GM18867 (cell line): Measurements from ENCODE around the gene PSAPL1.
"Not testable (repeated sequence)": the region's sequence is repeated elsewhere in the genome, so short reads cannot be mapped to it uniquely, and the experiment has no call there.

ENCODE experiments used
- ATAC-seq: cut with Tn5 transposase; IDR thresholded peaks from one replicate; pipeline ENCODE4 v1.9.1; 2021; ENCODE audit warnings: mild to moderate bottlenecking, moderate library complexity; ENCODE audit not compliant: unreplicated experiment

The PSAPL1 gene

DNA sequence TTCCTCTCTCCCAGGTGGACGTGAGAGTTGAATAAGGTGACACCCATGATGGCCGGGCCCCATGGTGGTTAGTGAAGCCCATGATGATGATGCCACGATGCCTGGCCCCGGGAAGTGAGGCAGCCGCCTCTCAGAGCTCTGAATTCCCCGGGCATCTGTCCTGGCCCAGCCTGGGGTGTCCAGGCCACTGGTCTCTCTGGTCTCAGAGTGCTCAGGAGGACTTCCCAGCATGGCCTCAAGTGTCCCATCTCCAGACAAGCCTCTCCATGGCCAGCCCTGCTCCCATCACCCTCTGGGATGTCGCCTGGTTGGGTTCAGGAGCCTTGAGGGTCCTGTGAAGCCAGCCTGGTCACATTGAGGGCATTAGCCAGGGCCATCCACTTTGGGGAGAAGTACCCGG, 24.7 kb upstream of the PSAPL1 start:
- ATAC-seq, result no peak

DNA sequence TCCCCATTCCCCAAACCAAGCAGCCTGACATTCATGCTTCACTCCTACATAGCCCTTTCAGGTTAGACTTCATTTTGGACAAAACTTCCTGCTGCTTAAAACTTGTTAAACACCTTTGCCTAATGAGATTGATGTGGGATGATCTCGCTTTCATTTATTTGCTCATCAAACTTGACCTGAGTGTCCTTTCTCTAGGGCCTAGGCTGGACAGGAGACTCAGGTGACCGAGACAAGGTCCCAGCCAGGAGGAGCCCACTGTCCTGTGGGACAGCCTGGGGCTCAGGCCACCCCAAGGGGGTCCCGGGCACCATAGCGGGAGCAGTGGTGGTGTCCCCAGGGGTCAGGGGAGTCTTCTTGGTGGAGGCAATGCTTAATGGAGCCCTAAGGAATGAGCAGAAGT, 23.7 kb upstream of the PSAPL1 start:
- no peak for ATAC-seq

DNA sequence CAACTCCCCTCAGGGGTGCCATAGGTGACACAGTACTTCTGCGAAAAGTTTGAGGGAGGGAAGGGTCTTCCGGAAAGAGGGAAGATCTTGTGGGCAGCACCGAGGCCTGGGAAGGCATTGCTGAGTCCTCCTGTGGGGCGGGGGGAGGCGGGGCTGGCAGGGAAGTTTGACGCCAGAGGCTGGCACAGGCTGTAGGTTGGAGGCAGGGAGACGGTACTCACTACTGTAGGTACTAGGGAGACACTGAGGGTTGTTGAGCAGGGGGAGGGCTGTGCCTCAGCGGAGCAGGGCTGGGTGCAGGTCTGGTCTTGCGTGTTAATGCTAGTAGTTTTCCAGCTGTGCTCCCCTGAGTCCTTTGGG, 23.3 kb upstream of the PSAPL1 start:
- no peak for ATAC-seq

GRCh38 chr4:7457201-7458065, 22.7 kb upstream of the PSAPL1 start:
- ATAC-seq, result no peak

DNA sequence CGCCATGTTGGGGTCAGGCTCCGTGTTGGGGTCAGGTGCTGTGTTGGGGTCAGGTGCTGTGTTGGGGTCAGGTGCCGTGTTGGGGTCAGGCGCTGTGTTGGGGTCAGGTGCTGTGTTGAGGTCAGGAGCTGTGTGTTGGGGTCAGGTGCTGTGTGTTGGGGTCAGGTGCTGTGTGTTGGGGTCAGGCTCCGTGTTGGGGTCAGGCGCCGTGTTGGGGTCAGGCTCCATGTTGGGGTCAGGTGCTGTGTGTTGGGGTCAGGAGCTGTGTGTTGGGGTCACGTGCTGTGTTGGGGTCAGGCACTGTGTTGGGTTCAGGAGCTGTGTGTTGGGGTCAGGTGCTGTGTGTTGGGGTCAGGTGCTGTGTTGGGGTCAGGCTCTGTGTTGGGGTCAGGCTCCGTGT, 18.1 kb upstream of the PSAPL1 start:
- ATAC-seq, result not testable (repeated sequence)

DNA sequence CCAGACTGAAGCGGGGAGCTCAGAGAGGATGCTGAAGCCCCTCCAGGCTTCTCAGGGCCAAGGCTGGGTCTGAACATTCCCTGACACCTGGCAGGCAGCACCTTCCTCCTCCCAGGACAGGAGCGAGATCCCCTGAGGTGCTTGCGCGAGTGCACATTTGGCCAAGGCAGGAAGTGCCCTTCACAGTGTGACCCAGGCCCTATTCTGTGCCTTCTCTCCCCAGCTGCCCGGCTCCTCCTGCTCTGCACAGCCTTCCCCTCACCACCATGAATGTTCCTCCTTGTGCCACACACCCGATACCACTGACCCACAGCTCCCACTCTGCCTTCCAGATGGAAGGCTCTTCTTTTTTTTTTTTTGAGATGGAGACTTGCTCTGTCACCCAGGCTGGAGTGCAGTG, 17.1 kb upstream of the PSAPL1 start:
- ATAC-seq, result no peak

DNA sequence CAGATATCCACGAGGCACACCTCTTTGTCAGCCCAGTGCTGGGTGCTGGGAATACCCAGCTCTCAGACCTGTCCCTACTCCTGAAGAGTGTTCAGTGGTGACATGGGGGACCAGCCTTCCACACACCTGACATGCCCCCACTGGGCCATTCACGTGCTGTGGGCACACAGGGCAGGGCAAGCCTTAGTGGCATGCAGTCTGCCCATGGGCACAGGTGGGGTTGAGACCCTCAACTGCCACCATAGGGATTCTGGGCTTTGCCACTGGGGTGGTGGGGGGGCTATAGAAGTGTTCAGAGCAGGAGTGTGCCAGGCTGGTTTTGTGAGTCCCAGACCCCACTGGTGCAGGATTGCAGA, 16.7 kb upstream of the PSAPL1 start:
- no peak for ATAC-seq

GRCh38 chr4:7450775-7451433, 16.2 kb upstream of the PSAPL1 start:
- ATAC-seq, result no peak

DNA sequence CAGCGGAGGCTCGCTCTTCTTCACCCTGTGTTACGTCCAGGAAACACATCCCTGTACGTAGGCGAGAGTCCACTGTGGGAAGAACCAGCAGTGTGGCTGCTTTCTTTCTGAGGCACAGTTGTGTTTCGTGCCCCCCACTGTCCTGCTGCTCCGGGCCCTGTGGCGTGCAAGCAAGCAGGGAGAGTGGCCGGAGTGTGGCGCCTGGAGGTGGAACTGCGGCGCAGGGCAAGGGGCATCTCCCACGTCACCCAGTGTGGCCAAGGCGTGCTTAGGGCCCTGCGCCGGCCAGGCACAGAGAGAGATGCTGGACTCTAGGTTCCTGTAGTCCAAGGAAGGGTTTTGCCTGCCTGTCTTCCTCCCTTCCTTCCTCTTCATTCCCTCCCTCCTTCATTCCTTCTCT, 13.3 kb upstream of the PSAPL1 start:
- no peak for ATAC-seq

- ATAC-seq, result no peak
These were observed 12.5 kb upstream of the PSAPL1 start for GRCh38 chr4:7447236-7447635.

- no peak for ATAC-seq
These were observed 10.0 kb upstream of the PSAPL1 start for GRCh38 chr4:7444731-7445130.

DNA sequence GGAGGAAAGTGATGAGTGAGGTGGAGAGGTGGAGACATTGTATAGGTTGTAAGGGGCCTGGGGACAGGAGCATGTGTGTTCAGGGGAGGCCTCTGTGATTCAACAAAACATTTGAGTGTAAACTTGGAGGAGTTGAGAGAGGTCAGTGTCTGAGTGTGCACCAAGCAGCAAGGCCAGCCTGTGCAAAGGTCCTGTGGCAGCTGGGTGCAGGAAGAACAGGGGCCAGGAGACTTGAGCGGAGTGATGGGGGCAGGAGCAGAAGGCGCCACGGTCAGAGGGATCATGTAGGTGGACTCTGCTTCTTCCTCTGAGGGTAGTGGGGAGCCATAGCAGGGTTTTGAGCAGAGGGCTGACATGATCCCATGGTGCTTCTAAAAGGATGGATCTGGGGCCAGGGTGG, 9.6 kb upstream of the PSAPL1 start:
- no peak for ATAC-seq

- ATAC-seq, result no peak
These were observed 7.9 kb upstream of the PSAPL1 start for GRCh38 chr4:7442574-7443162.

DNA sequence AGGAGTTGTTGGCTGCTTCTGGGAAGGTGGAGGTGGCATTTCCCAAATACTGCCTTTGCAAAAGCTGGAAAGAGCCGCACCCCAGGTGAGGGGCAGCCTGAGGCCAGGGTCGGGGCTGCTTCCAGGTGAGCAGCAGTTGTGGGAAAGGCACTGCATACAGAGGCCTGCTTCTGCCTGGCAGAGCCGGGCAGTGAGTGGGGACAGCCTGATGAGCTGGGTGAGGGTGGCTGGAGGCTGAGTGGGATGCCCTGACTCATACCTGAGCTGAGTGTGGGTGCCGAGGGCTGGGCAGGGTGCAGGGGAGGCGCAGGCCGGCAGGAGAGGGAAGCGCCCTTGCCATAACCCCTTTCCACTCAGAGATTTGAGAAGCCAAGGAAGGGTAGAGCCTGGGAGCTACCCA, 6.5 kb upstream of the PSAPL1 start:
- no peak for ATAC-seq

GRCh38 chr4:7439699-7440098, 5.0 kb upstream of the PSAPL1 start:
- ATAC-seq, result no peak

- no peak for ATAC-seq
These were observed 1.5 kb upstream of the PSAPL1 start for GRCh38 chr4:7436256-7436655.

DNA sequence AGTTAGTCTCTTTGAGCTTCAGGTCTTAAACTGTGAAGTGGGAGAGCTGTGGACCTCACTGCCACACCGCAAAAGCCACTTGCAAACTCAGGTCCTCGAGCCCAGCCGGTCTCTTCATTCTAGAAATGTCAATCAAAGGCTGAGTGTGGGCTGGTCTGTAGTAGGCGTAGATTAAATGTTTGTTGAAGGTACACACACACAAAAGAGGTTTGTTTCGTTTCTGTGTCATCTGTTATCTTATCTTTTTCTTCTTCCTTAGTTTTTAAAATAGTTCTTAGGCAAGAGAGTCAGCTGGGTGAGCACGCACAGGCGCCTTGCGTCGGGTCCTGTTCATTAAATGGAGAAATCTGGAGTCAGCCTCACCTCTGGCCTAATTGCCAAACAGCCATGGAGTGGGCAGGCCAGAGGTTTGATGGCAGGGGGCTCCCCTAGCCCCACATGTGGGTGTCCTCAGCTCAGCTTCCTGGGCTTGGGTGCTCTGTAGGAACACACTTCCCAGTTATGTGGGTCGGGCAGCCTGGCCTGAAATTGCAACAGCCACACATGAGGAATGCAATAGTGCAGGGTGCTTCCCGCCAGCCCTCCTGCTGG, 836 bp upstream of the PSAPL1 start:
- no peak for ATAC-seq

GRCh38 chr4:7434141-7434765, 477 bp downstream of the PSAPL1 start:
- ATAC-seq, result no peak

- no peak for ATAC-seq
These were observed 1.2 kb downstream of the PSAPL1 start for GRCh38 chr4:7433376-7434140.

- ATAC-seq, result no peak
These were observed 2.0 kb downstream of the PSAPL1 start for GRCh38 chr4:7432531-7433375.
